ENCODE results near the gene TBL1Y.

DNA sequence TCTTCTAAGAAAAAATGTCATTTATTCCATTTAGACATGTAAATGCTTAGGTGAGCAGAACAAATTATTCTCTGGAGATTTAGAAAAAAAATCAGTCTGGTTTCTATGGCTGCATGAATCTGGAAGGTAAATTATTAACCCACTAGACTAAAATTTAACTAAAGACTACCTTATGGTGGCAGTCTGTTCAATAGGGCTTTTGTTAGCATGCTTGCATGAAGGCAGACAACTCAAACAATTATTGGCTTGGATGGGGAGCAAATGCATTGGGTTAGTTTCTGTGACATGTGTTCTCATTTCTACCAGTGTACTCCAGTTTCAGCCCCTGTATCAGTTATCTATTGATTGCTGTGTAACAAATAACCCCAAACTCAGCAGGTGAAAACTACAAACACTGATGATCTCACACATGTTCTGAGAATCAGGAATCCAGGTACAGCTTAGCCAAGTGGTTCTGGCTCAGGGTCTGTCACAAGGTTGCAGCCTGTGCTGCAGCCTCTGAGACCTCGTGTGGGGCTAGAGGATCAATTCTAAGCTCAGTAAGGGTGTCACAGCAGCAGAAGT lies 87.1 kb downstream of the TBL1Y start:
- TF ChIP-seq, protein P1, sequence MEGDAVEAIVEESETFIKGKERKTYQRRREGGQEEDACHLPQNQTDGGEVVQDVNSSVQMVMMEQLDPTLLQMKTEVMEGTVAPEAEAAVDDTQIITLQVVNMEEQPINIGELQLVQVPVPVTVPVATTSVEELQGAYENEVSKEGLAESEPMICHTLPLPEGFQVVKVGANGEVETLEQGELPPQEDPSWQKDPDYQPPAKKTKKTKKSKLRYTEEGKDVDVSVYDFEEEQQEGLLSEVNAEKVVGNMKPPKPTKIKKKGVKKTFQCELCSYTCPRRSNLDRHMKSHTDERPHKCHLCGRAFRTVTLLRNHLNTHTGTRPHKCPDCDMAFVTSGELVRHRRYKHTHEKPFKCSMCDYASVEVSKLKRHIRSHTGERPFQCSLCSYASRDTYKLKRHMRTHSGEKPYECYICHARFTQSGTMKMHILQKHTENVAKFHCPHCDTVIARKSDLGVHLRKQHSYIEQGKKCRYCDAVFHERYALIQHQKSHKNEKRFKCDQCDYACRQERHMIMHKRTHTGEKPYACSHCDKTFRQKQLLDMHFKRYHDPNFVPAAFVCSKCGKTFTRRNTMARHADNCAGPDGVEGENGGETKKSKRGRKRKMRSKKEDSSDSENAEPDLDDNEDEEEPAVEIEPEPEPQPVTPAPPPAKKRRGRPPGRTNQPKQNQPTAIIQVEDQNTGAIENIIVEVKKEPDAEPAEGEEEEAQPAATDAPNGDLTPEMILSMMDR (IDR thresholded peaks at IDR 0.05) = no peak
- no peak for TF ChIP-seq POLR2A (IDR thresholded peaks at IDR 0.05)

All from stomach (tissue), 4 donors.